ENCODE results near the gene HIRIP3.

- TF ChIP-seq HDAC6 (IDR thresholded peaks at IDR 0.05; ENCODE audit: low read depth, low read length): no peak
- TF ChIP-seq, protein P1, sequence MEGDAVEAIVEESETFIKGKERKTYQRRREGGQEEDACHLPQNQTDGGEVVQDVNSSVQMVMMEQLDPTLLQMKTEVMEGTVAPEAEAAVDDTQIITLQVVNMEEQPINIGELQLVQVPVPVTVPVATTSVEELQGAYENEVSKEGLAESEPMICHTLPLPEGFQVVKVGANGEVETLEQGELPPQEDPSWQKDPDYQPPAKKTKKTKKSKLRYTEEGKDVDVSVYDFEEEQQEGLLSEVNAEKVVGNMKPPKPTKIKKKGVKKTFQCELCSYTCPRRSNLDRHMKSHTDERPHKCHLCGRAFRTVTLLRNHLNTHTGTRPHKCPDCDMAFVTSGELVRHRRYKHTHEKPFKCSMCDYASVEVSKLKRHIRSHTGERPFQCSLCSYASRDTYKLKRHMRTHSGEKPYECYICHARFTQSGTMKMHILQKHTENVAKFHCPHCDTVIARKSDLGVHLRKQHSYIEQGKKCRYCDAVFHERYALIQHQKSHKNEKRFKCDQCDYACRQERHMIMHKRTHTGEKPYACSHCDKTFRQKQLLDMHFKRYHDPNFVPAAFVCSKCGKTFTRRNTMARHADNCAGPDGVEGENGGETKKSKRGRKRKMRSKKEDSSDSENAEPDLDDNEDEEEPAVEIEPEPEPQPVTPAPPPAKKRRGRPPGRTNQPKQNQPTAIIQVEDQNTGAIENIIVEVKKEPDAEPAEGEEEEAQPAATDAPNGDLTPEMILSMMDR (IDR thresholded peaks at IDR 0.05; ENCODE audit: control extremely low read depth in 1 of 3, insufficient read depth in 1 of 3, low read depth in 1 of 3, low read length in 3 of 3): peak; percentile 25 to 61 (median 35); a peak in 3 of 4 replicates
- no peak for TF ChIP-seq SP4 (IDR thresholded peaks at IDR 0.05; ENCODE audit: low read length)
- TF ChIP-seq POLR2AphosphoS5 (IDR thresholded peaks at IDR 0.05; ENCODE audit: low read depth, low read length): no peak
- TF ChIP-seq POLR2A (IDR thresholded peaks at IDR 0.05; ENCODE audit: control extremely low read depth in 1 of 2, low read depth in 2 of 2, low read length in 2 of 2): no peak
- TF ChIP-seq, protein P2, sequence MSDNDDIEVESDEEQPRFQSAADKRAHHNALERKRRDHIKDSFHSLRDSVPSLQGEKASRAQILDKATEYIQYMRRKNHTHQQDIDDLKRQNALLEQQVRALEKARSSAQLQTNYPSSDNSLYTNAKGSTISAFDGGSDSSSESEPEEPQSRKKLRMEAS (IDR thresholded peaks at IDR 0.05): peak; percentile 6; the same call in 1 of the 2 replicates
- no peak for TF ChIP-seq SIN3A (conservative IDR thresholded peaks at IDR 0.05 in 1 of 2, IDR thresholded peaks at IDR 0.05 in 1 of 2; ENCODE audit: low read depth in 1 of 2, low read length in 2 of 2)
- no peak for TF ChIP-seq GABPA (IDR thresholded peaks at IDR 0.05; ENCODE audit: borderline replicate concordance, insufficient read depth, low read length)
- TF ChIP-seq ASH2L (IDR thresholded peaks at IDR 0.05; ENCODE audit: low read length): no peak
- no peak for TF ChIP-seq CHD1 (IDR thresholded peaks at IDR 0.05; ENCODE audit: low read depth, low read length)
- TF ChIP-seq POU5F1 (IDR thresholded peaks at IDR 0.05; ENCODE audit: low read depth, low read length): no peak
- no peak for TF ChIP-seq PHF8 (conservative IDR thresholded peaks at IDR 0.05; ENCODE audit: low read depth, low read length)
Measured at GRCh38 chr16:29951625-29952365, 43.6 kb downstream of the HIRIP3 start.
